K562 (cell line): Measurements from ENCODE around the gene RNPEP. TPM values are rescaled to one million over a fixed set of nuclear protein-coding genes. Genes with fewer than 3 reads are reported as not detected.

Experiments
- CTBP1 ChIP-seq: fragments of 450-650 bp; IDR thresholded peaks from 2 replicates; pipeline ENCODE4 v1.6.1; 2016; ENCODE audit warnings: borderline replicate concordance
- KLF13 ChIP-seq: fragments of 450-650 bp; IDR thresholded peaks from 2 replicates; pipeline ENCODE4 v1.6.1; 2016; ENCODE audit warnings: missing genetic modification characterization, low read depth, mild to moderate bottlenecking, missing compliant biosample characterization, moderate library complexity, borderline replicate concordance
- L3MBTL2 ChIP-seq: fragments of 450-650 bp; IDR thresholded peaks from 2 replicates; pipeline ENCODE4 v1.6.1; 2016; ENCODE audit warnings: mild to moderate bottlenecking, moderate library complexity
- NR4A1 ChIP-seq, 2 experiments: fragments of 250-450 bp in 1 of 2; fragments of 450-650 bp in 1 of 2; sonication (Bioruptor Pico) in 1 of 2; IDR thresholded peaks; 2 replicates each; pipeline versions ENCODE4 v1.4.0 to v1.6.1; 2016 to 2020; ENCODE audit warnings: mild to moderate bottlenecking in 2 of 2, missing compliant biosample characterization in 1 of 2, missing genetic modification characterization in 1 of 2, moderate library complexity in 1 of 2
- SP2 ChIP-seq: IDR thresholded peaks from 2 replicates; pipeline ENCODE4 v1.6.1; 2011; ENCODE audit warnings: mild to moderate bottlenecking, low read depth, low read length, moderate library complexity; ENCODE audit not compliant: poor library complexity, severe bottlenecking; ENCODE audit errors: extremely low read depth
- STAT6 ChIP-seq: sonication (generic); formaldehyde crosslinking; IDR thresholded peaks from 2 replicates; pipeline ENCODE4 v1.8.1; 2023; ENCODE audit warnings: mild to moderate bottlenecking, missing genetic modification reagents
- TAF15 ChIP-seq: fragments of 200-400 bp; formaldehyde crosslinking; IDR thresholded peaks from 2 replicates; pipeline ENCODE4 v1.6.1; 2017; ENCODE audit warnings: mild to moderate bottlenecking, low read depth, low read length, moderate library complexity
- ZBTB7A ChIP-seq: IDR thresholded peaks from 2 replicates; pipeline ENCODE4 v1.6.1; 2011; ENCODE audit warnings: low read depth, mild to moderate bottlenecking, low read length, moderate library complexity, borderline replicate concordance; ENCODE audit not compliant: control insufficient read depth
- ZNF436 ChIP-seq: fragments of 250-450, 450-650 bp; sonication (Bioruptor Pico); formaldehyde crosslinking; IDR thresholded peaks from 2 replicates; pipeline ENCODE4 v1.7.0; 2020; ENCODE audit warnings: mild to moderate bottlenecking
- polyA plus RNA-seq, 8 experiments: library from polyadenylated mRNA; depleted of rRNA in 4 of 8; stranded (reverse) in 5 of 8; unstranded in 3 of 8; fragments of >200 nt; fragmentation: Nextera tagmentation in 2 of 8; fragmentation: Illumina TruSeq in 1 of 8; extraction: Ambion mirVana in 2 of 8; extraction: Trizol in 1 of 8; gene quantifications; 2 replicates each; pipeline versions ENCODE4 v1.2.1 to v1.2.3, GENCODE V29; 2011 to 2014; ENCODE audit warnings: inconsistent platforms in 1 of 8, missing spikeins in 1 of 8
- total RNA-seq, 7 experiments: library from RNA; depleted of rRNA in 6 of 7; stranded (reverse); fragments of >200 nt in 6 of 7; fragmentation: Illumina TruSeq in 2 of 7; extraction: Trizol in 2 of 7; gene quantifications; 2 replicates each; pipeline versions ENCODE4 v1.2.1 to v1.2.3, GENCODE V29; 2011 to 2021; ENCODE audit warnings: low replicate concordance in 1 of 7
- TF ChIP-seq, protein P1 (sequence below), 2 experiments: fragments of 450-650 bp; IDR thresholded peaks; 2 replicates each; pipeline ENCODE4 v1.6.1; 2018; ENCODE audit warnings: mild to moderate bottlenecking in 2 of 2, low read depth in 1 of 2; ENCODE audit not compliant: partially characterized antibody in 2 of 2
- TF ChIP-seq, protein P2 (sequence below): fragments of 200-800 bp; sonication (Bioruptor generic); IDR thresholded peaks from 2 replicates; pipeline ENCODE4 v1.6.1; 2016; ENCODE audit warnings: missing genetic modification characterization, missing compliant biosample characterization

The RNPEP gene
- total and polyA plus RNA-seq, 9 of the 15 experiments (the other 6 are each of a cell fraction or from before 2014, with no cell fraction given): 27.5 to 131 (median 63.4) TPM

GRCh38 chr1:202009326-202010179 lies 27.1 kb downstream of the RNPEP start (continued):
- no peak for TF ChIP-seq ZBTB7A
- no peak for TF ChIP-seq L3MBTL2
- no peak for TF ChIP-seq SP2
- TF ChIP-seq, protein P1, sequence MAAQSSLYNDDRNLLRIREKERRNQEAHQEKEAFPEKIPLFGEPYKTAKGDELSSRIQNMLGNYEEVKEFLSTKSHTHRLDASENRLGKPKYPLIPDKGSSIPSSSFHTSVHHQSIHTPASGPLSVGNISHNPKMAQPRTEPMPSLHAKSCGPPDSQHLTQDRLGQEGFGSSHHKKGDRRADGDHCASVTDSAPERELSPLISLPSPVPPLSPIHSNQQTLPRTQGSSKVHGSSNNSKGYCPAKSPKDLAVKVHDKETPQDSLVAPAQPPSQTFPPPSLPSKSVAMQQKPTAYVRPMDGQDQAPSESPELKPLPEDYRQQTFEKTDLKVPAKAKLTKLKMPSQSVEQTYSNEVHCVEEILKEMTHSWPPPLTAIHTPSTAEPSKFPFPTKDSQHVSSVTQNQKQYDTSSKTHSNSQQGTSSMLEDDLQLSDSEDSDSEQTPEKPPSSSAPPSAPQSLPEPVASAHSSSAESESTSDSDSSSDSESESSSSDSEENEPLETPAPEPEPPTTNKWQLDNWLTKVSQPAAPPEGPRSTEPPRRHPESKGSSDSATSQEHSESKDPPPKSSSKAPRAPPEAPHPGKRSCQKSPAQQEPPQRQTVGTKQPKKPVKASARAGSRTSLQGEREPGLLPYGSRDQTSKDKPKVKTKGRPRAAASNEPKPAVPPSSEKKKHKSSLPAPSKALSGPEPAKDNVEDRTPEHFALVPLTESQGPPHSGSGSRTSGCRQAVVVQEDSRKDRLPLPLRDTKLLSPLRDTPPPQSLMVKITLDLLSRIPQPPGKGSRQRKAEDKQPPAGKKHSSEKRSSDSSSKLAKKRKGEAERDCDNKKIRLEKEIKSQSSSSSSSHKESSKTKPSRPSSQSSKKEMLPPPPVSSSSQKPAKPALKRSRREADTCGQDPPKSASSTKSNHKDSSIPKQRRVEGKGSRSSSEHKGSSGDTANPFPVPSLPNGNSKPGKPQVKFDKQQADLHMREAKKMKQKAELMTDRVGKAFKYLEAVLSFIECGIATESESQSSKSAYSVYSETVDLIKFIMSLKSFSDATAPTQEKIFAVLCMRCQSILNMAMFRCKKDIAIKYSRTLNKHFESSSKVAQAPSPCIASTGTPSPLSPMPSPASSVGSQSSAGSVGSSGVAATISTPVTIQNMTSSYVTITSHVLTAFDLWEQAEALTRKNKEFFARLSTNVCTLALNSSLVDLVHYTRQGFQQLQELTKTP (IDR thresholded peaks at IDR 0.05; ENCODE audit: low read depth in 1 of 2, partially characterized antibody in 2 of 2): peak in 1 of 2 experiments; percentile 29
- TF ChIP-seq CTBP1: peak; percentile 64; the same call in 1 of the 2 replicates
- 0 out of 2 replicates have a peak, but pooled peaks have one; percentile 42 for TF ChIP-seq KLF13 (tag)
- TF ChIP-seq TAF15: no peak
- TF ChIP-seq, protein P2, sequence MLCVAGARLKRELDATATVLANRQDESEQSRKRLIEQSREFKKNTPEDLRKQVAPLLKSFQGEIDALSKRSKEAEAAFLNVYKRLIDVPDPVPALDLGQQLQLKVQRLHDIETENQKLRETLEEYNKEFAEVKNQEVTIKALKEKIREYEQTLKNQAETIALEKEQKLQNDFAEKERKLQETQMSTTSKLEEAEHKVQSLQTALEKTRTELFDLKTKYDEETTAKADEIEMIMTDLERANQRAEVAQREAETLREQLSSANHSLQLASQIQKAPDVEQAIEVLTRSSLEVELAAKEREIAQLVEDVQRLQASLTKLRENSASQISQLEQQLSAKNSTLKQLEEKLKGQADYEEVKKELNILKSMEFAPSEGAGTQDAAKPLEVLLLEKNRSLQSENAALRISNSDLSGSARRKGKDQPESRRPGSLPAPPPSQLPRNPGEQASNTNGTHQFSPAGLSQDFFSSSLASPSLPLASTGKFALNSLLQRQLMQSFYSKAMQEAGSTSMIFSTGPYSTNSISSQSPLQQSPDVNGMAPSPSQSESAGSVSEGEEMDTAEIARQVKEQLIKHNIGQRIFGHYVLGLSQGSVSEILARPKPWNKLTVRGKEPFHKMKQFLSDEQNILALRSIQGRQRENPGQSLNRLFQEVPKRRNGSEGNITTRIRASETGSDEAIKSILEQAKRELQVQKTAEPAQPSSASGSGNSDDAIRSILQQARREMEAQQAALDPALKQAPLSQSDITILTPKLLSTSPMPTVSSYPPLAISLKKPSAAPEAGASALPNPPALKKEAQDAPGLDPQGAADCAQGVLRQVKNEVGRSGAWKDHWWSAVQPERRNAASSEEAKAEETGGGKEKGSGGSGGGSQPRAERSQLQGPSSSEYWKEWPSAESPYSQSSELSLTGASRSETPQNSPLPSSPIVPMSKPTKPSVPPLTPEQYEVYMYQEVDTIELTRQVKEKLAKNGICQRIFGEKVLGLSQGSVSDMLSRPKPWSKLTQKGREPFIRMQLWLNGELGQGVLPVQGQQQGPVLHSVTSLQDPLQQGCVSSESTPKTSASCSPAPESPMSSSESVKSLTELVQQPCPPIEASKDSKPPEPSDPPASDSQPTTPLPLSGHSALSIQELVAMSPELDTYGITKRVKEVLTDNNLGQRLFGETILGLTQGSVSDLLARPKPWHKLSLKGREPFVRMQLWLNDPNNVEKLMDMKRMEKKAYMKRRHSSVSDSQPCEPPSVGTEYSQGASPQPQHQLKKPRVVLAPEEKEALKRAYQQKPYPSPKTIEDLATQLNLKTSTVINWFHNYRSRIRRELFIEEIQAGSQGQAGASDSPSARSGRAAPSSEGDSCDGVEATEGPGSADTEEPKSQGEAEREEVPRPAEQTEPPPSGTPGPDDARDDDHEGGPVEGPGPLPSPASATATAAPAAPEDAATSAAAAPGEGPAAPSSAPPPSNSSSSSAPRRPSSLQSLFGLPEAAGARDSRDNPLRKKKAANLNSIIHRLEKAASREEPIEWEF: no peak
- TF ChIP-seq NR4A1 (CRISPR knock-in tag; IDR thresholded peaks at IDR 0.05): no peak
- TF ChIP-seq NR4A1 (tag; IDR thresholded peaks at IDR 0.05): no peak
- TF ChIP-seq STAT6: no peak
- TF ChIP-seq ZNF436 (CRISPR knock-in tag): no peak
